ENCODE results near the gene GNG7. TPM values are rescaled to one million over a fixed set of nuclear protein-coding genes. Genes with fewer than 3 reads are reported as not detected.
A peak's percentile ranks its signal among the peaks of the same experiment; 100 is the strongest.

The GNG7 gene
- total RNA-seq, 1 donor from 2014 or later = 7.7 TPM

DNA sequence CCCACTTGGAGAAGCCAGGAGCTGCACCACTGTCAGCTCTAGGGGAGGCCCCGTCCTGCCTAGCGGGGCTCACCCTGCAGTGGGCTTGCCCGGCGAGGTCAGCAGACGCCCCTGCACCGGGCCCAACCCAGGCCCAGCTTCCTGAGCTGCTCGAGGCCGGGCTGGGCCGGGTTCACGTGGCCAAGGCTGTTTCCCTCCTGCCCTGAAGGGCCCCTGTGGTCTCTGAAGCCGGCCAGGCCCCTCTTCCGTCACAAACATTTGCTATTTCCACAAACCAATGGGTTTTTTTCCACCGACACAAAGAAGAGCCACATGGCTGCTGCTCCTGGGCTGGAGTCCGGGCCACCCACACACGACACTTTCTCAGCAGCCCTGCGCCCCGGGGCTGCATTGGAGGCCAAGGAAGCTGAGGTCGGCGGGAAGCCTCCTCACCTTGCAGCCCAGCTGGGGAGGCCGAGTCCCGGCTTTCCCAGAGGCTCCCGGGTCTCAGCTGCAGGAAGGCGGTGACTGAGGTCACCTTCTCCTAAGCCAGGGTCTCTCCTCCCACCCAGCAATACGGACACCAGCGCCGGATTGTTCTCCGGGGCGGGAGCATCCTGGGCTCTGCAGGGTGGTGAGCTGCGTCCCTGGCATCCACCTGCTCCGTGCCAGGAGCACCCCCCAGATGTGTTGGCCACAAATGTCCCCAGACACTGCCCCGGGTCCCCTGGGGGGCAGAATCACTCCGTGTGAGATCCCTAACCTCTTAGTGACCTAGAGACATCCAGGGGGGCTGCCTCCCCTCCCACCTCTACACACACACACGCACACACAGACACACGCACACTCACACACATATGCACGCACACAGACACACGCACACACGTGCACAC lies 146.0 kb downstream of the GNG7 start:
- Mint-ChIP-seq H3K27ac (ENCODE audit: unreplicated experiment) (peak overlapping the region; percentile 75), H3K9me3 (ENCODE audit: unreplicated experiment) (no peaks in the 10 kb centered on the region)
- TF ChIP-seq, protein P1, sequence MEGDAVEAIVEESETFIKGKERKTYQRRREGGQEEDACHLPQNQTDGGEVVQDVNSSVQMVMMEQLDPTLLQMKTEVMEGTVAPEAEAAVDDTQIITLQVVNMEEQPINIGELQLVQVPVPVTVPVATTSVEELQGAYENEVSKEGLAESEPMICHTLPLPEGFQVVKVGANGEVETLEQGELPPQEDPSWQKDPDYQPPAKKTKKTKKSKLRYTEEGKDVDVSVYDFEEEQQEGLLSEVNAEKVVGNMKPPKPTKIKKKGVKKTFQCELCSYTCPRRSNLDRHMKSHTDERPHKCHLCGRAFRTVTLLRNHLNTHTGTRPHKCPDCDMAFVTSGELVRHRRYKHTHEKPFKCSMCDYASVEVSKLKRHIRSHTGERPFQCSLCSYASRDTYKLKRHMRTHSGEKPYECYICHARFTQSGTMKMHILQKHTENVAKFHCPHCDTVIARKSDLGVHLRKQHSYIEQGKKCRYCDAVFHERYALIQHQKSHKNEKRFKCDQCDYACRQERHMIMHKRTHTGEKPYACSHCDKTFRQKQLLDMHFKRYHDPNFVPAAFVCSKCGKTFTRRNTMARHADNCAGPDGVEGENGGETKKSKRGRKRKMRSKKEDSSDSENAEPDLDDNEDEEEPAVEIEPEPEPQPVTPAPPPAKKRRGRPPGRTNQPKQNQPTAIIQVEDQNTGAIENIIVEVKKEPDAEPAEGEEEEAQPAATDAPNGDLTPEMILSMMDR (IDR thresholded peaks at IDR 0.05; ENCODE audit: unreplicated experiment) = no peak

DNA sequence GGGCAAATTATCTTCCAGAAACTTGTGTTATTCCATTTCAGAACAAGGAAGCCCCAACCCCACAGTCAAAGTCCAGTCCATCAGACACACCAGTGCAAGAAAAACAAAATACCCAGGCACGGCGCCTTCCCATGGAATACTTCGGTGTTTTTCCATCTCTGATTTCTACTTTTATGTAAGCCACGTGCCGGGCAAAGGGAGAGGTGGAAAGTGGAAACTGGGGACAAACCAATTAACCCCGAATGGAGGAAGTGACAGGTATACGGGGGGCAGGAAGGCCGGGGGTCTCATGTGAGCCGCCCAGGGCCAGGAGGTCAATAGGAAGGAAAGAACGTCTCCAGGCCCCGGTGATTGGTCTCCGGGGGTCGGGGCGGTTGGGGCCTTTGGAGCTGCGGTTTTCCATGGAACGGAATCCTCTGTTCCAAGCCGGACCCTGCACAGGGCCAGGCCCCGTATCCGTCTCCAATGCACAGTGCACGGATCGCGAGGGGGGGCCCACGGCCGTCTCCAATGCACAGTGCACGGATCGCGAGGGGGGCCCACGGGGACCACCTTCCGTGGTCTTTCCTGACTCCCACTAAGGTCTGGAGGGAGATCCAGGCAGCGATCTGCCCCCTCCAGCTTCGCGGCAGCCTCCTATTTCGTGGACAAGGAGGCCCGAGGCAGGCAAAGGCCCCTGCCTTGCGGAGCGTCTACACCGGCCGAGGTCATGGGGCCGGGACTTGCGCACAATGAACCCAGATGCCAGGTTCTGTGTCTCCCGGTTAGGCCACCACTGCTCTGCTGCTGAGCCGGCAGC lies 146.9 kb downstream of the GNG7 start:
- no peak for DNase-seq (ENCODE audit: low spot score)
- H3K27me3 Mint-ChIP-seq (ENCODE audit: unreplicated experiment) = peaks cover 6% of the 10 kb centered on the region
- H3K27ac Mint-ChIP-seq (ENCODE audit: unreplicated experiment) = peak overlapping the region; percentile 13
- H3K36me3 Mint-ChIP-seq (ENCODE audit: low read depth, unreplicated experiment) = no peaks in the 10 kb centered on the region
- H3K4me3 Mint-ChIP-seq (ENCODE audit: unreplicated experiment) = no peak overlapping the region
- peaks cover 20% of the 10 kb centered on the region for H3K4me1 Mint-ChIP-seq (ENCODE audit: unreplicated experiment)
- TF ChIP-seq, protein P1 (IDR thresholded peaks at IDR 0.05; ENCODE audit: unreplicated experiment) = no peak
- H3K9me3 Mint-ChIP-seq (ENCODE audit: unreplicated experiment) = no peaks in the 10 kb centered on the region

More for the DNA sequence above, 146.0 kb downstream of the GNG7 start:
- Mint-ChIP-seq H3K36me3 (ENCODE audit: low read depth, unreplicated experiment) (no peaks in the 10 kb centered on the region), H3K4me3 (ENCODE audit: unreplicated experiment) (peak overlapping the region; percentile 12), H3K4me1 (ENCODE audit: unreplicated experiment) (peaks cover 20% of the 10 kb centered on the region), H3K27me3 (ENCODE audit: unreplicated experiment) (peaks cover 6% of the 10 kb centered on the region)
- no peak for DNase-seq (ENCODE audit: low spot score)

DNA sequence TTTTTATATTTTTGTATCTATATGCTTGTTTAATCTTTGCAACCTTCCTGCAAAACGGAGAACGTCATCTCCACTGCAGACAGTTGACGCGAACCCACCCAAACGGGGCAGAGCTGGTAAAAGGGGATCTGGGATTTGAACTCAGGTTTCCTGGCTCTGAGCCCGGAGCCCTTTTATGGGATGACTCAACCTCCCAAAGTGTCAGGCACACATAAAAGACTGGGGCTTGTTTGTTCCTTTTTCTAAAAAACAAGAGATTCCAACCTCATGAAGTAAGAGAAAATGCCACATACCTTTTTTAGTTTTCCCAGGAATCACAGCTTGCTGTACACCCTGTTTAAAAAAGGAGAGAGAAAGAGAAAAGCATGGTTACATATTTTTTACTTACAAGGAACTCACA lies 147.6 kb downstream of the GNG7 start:
- Mint-ChIP-seq H3K27me3 (ENCODE audit: unreplicated experiment) (peaks cover 7% of the 10 kb centered on the region), H3K27ac (ENCODE audit: unreplicated experiment) (no peak overlapping the region), H3K9me3 (ENCODE audit: unreplicated experiment) (no peaks in the 10 kb centered on the region), H3K36me3 (ENCODE audit: low read depth, unreplicated experiment) (no peaks in the 10 kb centered on the region), H3K4me3 (ENCODE audit: unreplicated experiment) (no peak overlapping the region), H3K4me1 (ENCODE audit: unreplicated experiment) (peaks cover 23% of the 10 kb centered on the region)
- TF ChIP-seq, protein P1 (IDR thresholded peaks at IDR 0.05; ENCODE audit: unreplicated experiment) = no peak
- DNase-seq (ENCODE audit: low spot score) = no peak

DNA sequence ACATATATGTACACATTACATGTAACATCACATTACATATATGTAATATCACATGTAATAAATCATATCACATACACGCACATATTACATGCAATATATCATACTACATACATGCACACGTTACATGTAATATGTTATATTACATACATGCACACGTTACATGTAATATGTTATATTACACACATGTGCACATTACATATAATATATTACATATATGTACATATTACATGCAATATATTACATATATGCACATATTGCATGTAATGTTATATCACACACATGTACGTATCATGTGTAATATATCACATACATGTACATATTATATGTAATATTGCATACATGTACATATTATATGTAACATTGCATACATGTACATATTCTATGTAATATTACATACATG lies 149.0 kb downstream of the GNG7 start:
- H3K9me3 Mint-ChIP-seq (ENCODE audit: unreplicated experiment) = no peaks in the 10 kb centered on the region
- H3K4me1 Mint-ChIP-seq (ENCODE audit: unreplicated experiment) = peaks cover 24% of the 10 kb centered on the region
- no peak overlapping the region for H3K4me3 Mint-ChIP-seq (ENCODE audit: unreplicated experiment)
- no peak for DNase-seq (ENCODE audit: low spot score)
- no peaks in the 10 kb centered on the region for H3K36me3 Mint-ChIP-seq (ENCODE audit: low read depth, unreplicated experiment)
- no peak overlapping the region for H3K27ac Mint-ChIP-seq (ENCODE audit: unreplicated experiment)
- TF ChIP-seq, protein P1 (IDR thresholded peaks at IDR 0.05; ENCODE audit: unreplicated experiment) = no peak
- H3K27me3 Mint-ChIP-seq (ENCODE audit: unreplicated experiment) = peaks cover 9% of the 10 kb centered on the region

Data from endothelial cell (in vitro differentiated cells).